Inflammatory macrophage treated with lipopolysaccharide for 4 hours (primary cell): ENCODE results near the gene ZSCAN18.
"Not testable (repeated sequence)": the region's sequence is repeated elsewhere in the genome, so short reads cannot be mapped to it uniquely, and the experiment has no call there.

Experiments
- DNase-seq: peaks from one replicate; pipeline ENCODE4 v3.0.0-alpha.2; 2020

The ZSCAN18 gene

DNA sequence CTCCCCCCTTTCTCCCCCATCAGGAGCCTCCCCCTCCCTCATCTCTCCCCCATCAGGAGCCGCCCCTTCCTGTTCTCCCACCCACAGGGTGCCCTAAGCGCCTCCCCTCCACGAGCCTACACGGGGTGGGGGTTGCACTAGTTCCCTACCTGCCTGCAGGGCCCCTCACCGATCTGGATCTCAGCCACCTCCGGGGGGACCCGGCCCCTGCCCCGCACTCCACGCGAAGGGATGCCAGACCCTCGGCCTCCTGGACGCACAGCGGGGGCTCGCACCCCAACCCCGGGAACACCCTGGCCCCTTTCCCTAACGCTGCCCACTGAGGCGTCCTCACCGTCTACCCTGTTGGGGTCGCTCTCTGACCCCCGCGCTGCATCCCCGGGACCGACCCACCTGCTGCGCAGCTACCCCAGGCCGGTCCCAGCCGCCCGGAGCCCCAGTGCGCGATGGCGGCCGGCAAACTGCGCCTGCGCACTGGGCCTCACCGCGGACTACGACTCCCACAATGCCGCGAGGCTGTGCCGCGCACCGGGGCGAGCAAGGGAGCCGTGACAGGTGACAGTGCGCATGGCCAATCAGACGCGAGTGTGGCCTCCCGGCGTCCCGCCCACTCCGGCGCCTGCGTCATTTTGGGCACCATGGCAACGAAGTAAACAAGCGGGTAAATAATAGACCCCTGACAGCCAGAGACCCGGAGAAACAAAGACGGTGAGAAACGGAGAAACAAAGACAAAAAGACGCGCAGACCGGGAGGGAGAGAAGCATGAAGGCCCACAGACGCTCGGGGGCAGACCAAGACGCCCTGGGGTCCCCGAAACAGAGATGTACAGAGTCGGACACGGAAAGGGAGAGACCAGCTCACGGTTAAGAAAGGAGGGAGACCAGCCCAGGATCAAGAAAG is at the start of gene ZSCAN18:
Gene ZSCAN18 (minus strand): TSS at position 451 of the 901 bp plus-strand sequence. CDS start 7,964 bp downstream, outside the sequence.
- DNase-seq, result peak; percentile 91

- not testable (repeated sequence) for DNase-seq
Measured at GRCh38 chr19:58147475-58147874, 49.4 kb upstream of the ZSCAN18 start.

DNA sequence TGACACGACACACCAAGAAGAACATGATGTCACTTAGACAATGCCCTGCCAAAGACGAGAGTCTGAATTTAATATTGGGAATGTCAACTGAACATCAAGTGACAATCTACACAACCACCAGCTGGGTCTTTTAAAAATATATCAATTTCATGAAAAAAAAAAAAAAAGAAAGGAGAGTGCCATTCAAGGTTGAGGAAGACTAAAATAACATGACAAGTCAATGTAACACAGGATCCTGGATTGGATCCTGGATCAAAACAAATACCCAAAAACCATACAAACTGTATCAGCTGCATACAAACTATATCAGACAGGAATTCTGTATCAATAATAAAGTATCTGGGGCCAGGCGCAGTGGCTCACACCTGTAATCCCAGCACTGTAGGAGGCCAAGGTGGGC is 47.8 kb upstream of the ZSCAN18 start:
- no peak for DNase-seq

DNA sequence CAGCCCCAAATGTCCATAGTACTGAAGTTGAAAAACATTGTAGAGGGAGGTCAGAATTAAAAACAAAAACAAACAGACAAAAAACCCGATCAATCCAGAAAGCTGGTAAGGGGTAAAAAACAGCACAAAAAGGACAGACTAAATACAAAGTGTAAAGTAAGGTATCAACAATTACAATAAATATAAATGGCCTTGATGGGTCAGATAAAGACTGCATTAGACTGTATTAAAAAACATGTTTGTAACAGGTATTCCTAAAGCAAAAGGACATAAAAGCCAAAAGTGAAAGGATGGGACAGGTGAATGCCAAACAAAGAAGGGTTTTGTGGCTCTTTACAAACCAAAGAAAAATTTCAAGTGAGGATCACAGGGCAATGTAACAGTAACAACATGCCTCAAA is 36.2 kb upstream of the ZSCAN18 start:
- DNase-seq, result no peak

- DNase-seq, result no peak
Measured at GRCh38 chr19:58129284-58129683, 31.3 kb upstream of the ZSCAN18 start.

- DNase-seq, result peak; percentile 3
Measured at GRCh38 chr19:58128041-58128685, 30.1 kb upstream of the ZSCAN18 start.

DNA sequence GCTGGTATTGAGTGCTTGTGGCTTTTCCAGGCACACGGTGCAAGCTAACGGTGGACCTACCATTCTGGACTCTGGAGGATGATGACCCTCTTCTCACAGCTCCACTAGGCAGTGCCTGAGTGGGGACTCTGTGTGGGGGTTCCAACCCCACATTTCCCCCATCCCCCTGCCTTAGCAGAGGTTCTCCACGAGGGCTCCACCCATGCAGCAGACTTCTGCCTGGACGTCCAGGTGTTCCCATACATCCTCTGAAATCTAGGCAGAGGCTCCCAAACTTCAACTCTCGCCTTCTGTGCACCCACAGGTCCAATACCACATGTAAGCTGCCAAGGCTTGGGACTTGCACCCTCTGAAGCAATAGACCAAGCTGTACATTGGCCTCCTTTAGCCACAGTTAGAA is 25.3 kb upstream of the ZSCAN18 start:
- no peak for DNase-seq

DNA sequence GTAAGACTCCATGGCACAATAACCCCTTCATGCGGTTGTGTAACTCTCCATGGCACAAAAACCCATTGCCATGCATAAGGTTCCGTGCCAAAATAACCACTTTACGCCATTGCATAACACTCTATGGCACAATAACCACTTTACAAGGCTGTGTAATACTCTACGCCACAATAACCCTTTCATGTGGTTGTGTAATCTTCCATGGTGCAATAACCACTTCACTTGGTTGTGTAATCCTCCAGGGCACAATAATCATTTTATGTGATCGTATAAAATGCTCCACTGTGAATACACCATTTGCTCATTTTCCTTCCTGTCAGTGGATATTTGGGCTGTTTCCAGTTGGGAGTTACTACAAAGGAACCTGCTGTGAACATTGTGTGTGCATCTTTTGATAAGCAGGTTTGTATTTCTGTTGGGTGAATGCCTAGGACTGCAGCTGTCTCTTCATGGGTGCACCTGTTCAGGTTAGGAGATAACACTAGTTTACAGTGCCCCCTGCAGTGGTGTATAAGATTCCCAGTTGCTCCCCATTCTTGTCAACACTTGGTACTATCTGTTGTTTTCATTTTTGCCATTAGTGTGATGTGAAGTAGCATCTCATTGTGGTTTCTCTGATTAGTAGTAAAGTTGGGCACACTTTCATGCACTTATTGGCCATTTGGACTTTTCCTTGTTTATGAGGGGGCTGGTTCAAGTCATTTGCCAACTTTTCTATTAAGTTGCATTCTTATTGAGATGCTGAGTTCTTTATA is 21.1 kb upstream of the ZSCAN18 start:
- no peak for DNase-seq

- DNase-seq, result no peak
Measured at GRCh38 chr19:58117841-58118575, 20.0 kb upstream of the ZSCAN18 start.

GRCh38 chr19:58108546-58108817 is 10.5 kb upstream of the ZSCAN18 start:
- DNase-seq, result no peak

DNA sequence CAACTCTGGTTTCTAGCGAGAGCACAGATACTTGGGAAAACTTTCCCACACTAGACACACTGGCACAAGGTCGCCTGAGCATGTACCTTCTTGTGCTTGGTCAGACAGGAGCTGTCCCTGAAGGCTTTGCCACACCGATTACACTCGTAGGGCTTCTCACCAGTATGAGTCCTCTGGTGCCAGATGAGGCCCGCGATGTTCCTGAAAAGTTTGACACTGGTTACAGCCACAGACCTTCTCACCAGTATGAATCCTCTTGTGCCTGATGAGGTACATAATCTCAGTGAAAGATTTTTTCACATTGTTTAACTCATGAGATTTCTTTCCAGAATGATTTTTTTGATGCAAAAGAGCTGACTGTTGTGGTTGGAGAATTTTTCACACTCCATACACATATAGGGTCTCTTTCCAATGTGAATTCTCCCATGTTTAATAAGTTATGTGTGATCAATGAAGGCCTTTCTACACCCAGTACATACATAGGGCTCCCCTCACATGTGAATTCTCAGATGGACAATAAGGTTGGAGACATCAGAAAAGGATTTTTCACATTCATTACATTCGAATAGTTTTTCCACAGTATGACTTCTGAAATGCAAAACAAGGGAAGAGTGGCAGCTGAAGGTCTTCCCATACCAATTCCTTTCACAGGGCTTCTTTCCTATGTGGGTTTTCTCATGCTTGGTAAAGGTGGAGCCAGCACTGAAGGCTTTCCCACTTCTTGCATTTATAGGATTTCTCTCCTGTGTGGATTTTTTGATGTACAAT is 9.9 kb upstream of the ZSCAN18 start:
- DNase-seq, result no peak

- DNase-seq, result no peak
Measured at GRCh38 chr19:58098682-58098998, 609 bp upstream of the ZSCAN18 start.

DNA sequence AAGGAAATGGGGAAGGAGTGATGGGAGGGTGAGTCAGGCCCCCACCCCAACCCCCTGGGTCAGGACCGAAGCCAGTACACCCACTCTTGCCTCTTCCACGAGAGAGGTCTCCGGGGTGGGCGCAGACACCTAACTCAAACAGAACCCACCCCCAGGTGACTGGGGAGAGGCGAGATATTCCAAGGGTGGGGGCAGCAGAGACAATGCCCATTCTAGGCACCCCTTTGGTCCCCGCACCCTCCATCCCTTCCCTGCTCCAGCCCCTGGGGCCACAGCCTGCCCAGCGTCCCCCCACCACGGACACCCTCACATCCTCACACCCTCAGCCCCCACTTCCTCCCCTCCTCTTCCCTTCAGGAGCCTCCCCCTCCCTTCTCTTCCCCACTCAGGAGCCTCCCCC is 682 bp downstream of the ZSCAN18 start:
- DNase-seq, result no peak

DNA sequence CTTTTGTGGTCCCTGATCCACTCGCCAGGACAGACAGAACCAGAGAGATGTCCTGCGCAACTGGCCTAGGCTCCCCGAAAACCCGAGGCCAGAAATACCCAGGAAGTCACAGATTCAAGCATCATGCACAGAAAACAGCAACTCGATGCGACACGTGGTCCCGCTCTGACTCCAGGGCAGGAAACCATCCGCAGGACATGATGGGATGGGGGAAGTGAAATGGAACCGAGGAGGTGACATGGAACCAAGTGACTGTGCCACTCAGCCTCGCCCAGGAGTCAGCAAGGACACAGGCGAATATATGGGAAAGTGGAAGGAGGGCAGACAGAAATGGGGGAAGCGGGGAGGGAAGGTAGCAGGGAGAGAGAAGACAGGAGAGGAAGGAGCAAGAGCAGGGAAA is 1.1 kb downstream of the ZSCAN18 start:
- DNase-seq, result no peak

DNA sequence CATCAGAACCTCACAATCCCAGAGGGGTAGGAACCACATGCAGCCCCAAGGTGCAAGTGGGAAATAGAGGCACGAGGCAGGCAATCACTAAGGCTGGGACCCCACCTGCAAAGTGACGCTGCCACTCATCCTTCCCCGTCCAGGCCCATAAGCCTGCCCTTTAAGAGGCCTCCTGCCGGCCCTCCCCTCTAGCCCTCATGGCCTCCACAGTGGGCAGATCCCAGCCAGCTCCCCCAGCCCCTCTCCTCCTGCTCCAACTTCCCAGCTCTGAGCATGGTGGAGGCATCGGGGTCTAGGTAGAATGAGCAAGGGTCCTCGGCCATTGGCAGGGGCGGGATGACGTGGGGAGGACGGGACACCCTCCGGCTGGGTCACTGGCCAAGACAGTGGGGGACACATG is 2.7 kb downstream of the ZSCAN18 start:
- DNase-seq, result no peak

DNA sequence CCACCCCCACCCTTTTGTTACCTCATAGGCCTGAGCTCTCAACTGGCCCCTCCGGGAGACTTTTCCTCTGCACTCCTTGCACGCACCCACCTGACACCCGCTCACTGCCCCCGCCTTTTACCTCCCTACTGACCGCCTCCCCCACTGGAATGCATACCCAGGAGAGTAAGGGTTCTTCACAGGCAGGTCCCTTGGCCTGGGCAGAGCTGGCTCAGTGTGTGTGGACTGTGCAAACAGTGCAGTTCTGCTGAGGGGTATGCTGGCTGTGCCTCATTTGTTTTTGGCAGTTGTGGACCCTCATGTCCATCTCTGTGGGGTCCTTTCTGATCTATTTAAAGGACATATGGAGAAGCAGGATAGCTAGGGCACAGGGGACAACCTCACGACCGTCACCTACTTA is 5.0 kb downstream of the ZSCAN18 start:
- DNase-seq, result no peak

DNA sequence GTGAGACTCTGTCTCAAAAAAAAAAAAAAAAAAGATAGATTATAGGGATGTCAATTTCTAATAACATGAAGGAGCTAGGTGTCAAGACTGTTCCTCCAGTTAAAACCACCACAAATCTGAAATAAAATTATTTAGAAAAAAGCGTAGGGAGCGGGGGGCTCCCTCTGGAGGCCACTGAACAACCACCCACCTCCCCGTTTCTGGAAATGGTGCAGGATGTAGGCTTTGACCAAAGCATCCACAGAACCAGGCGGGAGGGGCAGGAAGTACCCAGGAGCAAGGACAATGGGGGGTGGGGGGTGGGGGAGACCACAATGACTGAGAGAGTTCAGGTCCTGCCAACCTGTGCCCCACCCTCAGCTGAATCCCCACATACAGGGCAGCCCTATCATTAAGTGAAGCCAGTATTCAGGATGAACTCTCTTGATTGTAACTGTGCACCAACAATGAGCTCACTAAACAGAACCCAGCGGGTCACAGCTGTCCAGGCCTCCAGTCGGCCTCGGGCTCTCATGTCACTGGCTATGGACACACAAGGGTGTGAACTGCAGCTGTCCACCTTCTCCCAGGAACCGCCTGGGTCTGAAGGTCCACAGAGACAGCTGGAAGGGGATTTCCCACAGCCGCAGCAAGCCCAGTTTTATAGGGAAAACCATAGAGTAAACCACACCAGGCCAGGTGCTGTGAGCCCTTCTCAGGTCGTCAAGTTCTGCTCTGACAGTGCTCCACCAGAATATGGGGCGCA is 6.6 kb downstream of the ZSCAN18 start:
- DNase-seq, result no peak

DNA sequence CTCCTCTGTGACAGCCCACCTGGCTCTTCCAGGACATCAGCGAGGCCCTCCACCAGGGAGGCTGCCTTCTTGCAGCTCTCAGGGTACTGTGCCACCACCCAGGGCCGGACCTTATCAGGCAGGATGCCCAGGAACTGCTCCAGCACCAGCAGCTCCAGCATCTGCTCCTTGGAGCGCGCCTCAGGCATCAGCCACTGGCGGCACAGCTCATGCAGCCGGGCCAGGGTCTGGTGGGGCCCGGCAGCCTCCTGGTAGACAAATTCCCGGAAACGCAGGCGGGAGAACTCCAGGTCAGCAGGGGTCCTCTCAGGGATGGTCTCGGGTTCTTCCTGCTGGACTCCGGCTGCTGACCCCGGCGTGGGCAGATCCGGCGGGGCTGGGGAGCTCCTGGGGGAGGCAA is 8.2 kb downstream of the ZSCAN18 start:
- DNase-seq, result no peak

DNA sequence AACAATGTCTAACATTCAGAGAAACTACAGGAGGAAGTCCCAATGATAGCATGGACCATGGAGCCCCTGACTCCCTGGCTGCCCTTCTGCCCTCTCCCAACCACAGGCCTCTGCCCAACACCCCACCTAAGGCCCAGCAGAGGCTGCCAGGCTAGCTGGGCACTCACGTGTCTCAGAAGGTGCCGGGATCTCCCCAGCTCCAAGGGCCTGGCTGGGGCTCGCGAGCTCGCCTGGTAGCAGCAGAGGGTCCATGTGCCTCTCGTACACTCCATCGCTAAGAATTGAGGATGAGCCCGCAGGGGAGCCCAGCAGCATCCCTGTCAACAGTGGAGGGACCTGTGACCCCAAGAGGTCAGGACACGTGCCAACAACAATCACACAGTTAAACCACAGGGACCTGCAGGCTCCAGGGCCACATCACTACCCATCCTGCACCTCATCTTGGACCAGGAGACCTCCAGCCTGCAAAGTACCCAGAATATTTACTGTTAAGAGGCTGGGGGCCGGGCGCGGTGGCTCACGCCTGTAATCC is 9.4 kb downstream of the ZSCAN18 start:
- no peak for DNase-seq

- DNase-seq, result no peak
Measured at GRCh38 chr19:58086825-58087710, 11.0 kb downstream of the ZSCAN18 start.
